LNCAP (cell line): Measurements from ENCODE around the gene SHISAL1.

Experiments
- CTCF ChIP-seq: fragments of 450-650 bp; IDR thresholded peaks from 2 replicates; pipeline ENCODE4 v1.5.1; 2017; ENCODE audit warnings: mild to moderate bottlenecking

SHISAL1 gene

GRCh38 chr22:44318751-44319150 is 6.0 kb upstream of the SHISAL1 start:
- no peak for TF ChIP-seq CTCF

- TF ChIP-seq CTCF = no peak
Measured at GRCh38 chr22:44317886-44318637, 5.3 kb upstream of the SHISAL1 start.

GRCh38 chr22:44317123-44317444 is 4.3 kb upstream of the SHISAL1 start:
- no peak for TF ChIP-seq CTCF

- no peak for TF ChIP-seq CTCF
Measured at GRCh38 chr22:44316393-44317122, 3.8 kb upstream of the SHISAL1 start.

GRCh38 chr22:44314425-44315067 is 1.8 kb upstream of the SHISAL1 start:
- TF ChIP-seq CTCF = no peak

- TF ChIP-seq CTCF = no peak
Measured at GRCh38 chr22:44313385-44314006, 745 bp upstream of the SHISAL1 start.

- no peak for TF ChIP-seq CTCF
Measured at GRCh38 chr22:44311855-44312170, 938 bp downstream of the SHISAL1 start.
